CD4-positive, alpha-beta T cell treated with Interleukin-17A for 4 hours (primary cell): Measurements from ENCODE around the gene NPAS3.

Experiments
- DNase-seq: peaks from one replicate; pipeline ENCODE4 v3.0.0-alpha.2; 2020; ENCODE audit warnings: mixed read lengths

The NPAS3 gene

GRCh38 chr14:33347796-33348195 lies 409.1 kb downstream of the NPAS3 start:
- DNase-seq = no peak

- DNase-seq = no peak
Observed at GRCh38 chr14:33348510-33348909, 409.8 kb downstream of the NPAS3 start.

DNA sequence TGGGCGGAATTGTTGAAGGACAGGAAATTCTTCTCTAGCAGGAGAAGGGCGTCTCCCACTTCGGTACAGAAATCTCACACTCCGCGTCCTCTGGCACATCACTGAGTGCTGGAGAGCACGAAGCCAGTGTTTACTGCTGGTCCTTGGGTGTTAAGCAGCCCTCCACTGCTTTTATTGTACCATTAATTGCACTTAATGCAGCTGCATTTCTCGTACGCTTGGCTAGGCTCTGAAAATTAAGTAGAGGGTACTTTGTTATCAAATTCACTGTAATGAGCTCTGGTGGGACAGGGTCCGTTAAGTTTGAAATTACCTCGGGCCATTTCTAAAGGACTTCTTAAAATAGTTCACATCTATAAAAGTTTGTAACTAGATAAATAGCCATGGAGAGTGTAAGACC lies 411.2 kb downstream of the NPAS3 start:
- DNase-seq = no peak

DNA sequence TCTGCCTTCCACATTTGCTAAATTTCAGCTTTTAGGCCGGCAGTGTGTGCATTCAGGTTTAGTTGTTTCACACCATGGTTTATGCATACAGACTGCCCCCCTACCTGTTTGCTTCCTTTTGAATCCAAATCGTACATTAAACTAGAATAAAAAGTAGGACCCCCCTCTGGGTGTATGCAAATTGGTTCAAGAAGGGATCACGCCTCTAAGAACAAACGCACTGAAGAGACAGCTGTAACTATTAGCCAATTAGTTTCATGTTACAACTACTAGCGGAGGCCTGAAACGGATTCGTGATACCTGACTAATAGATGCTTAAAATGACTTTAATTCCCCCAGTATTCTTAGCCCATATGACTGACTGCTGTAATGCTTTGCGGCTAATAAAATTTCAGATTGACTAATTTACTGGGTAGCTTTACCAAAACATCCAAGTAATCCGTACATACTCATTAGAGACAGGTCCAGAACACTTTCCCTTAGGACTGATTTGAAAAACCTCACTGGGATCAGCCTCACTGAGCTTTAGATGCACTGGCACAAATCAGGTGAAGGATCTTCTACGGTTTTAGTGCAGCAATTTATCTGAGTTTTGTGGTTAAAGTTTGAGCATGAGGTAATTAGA lies 411.8 kb downstream of the NPAS3 start:
- DNase-seq = no peak

DNA sequence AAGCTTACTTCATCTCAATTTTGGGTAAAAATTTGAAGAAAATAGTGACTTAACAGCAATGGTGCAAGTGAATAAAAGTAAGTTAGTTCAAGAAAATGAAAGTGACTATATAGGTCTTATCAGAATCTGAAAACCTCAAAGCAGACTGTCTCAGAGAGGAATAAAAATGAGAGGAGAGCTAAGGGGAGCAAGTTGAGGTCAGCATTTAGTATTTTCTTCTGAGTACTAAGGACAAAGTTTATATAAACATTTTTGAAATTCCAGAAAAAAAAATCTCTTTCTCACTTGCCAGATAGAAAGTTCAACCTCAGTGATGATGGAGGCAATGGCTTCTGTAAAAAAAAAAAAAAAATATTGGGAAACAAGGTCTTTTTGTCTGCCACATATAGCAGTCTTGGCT lies 414.1 kb downstream of the NPAS3 start:
- DNase-seq = no peak

- no peak for DNase-seq
Observed at GRCh38 chr14:33356181-33356580, 417.5 kb downstream of the NPAS3 start.

GRCh38 chr14:33357225-33358010 lies 418.7 kb downstream of the NPAS3 start:
- no peak for DNase-seq

GRCh38 chr14:33359288-33359881 lies 420.7 kb downstream of the NPAS3 start:
- no peak for DNase-seq

DNA sequence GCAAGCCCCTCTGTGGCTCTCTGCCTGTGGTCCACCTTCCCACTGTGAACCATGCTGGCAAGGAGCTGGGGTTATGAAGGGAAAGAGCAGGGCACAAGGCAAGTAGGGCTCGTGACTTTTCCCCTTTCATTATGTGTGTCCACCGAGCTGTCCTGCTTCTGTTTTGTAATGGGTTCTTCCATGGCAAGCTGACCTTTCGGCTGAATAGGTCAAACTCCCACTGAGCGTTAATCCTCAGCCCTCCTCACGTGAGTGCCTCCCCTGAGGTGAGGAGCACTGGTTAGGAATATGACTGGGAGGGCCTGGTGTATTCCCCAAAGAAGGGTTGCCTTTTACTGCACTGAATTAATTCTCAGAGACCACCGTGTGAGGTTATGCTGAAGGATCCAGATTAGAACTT lies 424.3 kb downstream of the NPAS3 start:
- DNase-seq = no peak

DNA sequence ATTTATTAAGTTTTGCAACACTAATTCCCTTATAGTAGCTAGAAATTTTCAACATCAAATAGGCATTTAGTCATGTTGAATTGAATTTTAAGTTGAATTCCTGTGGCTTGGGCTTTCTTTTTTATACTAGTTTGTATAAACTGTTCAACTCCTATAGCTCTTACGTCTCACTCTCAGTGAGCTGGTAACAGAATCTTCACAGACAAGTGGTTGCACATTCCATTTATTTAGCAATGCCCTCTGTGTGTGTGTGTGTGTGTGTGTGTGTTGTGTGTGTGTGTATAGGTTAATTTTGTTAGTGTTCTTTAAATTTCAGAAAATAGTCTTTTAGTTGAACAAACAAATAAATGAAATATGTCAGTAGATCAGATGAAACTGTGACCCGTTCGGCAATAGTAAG lies 425.0 kb downstream of the NPAS3 start:
- DNase-seq = no peak

- DNase-seq = no peak
Observed at GRCh38 chr14:33364466-33364865, 425.8 kb downstream of the NPAS3 start.

DNA sequence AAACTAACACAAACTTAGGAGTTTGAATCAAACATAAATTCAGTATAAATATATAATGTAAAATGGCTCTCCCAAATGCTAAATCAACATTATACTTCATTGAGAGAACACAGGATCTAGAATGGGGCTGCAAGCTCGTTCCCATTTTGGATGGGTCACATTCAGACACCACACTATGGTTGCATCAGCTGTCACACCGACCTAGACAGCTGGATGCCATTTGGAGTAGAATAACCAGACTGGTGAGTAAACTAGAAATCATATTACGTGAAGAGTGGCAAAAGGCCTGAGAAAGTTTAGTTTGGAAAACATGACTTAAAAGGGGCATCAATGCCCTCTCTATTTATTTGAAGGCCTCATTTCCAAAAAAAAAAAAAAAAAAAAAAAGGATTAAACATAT lies 430.4 kb downstream of the NPAS3 start:
- DNase-seq = no peak

DNA sequence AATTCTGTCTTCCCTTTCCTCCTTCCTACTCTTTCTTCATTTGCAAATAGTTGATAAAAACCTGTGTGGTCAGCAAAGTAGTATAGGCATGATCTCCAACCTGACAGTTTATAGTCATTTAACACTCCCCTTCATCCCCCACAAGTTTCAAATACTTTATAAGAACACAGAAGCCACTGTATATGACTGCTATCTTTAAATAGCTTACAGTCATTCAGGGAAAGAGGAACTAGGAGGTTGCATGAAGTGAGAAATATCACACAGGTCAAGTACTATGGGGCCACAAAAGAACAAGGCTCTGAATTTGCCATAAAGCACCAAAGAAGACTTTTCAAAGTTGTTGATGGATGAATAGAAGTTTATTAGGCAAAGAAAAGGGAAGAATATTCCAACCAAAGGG lies 431.3 kb downstream of the NPAS3 start:
- no peak for DNase-seq

DNA sequence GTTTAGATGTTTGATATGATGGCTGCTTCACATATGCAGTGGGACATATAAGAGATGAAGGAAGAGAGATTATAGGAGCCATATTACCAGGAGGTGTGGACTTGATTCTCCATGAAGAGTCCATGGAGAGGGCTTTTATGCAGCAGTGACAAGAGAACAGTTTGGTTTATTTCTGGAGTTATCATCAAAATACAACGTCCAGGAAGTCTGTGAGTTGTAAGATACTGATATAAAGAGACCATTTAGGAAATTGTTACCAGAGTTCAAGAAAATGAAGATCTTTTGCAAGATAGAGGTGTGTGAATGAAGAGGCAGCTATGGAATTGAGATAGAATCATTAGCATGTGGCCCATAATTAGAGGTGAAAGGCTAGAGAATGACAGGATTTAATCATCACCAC lies 431.7 kb downstream of the NPAS3 start:
- no peak for DNase-seq

- DNase-seq = no peak
Observed at GRCh38 chr14:33375196-33375595, 436.5 kb downstream of the NPAS3 start.

- no peak for DNase-seq
Observed at GRCh38 chr14:33375786-33376185, 437.1 kb downstream of the NPAS3 start.

DNA sequence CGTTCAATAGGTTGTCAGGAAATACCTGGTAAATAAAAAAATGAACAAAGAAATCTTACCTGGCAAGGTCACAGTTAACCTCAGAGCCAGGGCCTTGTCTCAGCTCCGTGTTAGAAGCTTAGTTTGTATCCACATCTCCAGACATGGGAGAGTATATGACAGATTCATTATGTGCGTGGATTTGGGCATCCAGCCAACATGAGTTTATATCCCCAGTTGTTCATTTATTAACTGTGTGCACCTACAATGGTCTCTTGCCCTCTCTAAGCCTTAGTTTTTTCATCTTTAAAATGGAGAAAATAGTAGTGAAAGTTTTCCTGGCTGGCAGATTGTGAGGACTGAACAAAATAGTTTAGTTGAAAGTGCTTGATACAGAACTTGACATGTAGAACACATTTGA lies 437.8 kb downstream of the NPAS3 start:
- DNase-seq = no peak

GRCh38 chr14:33377596-33378390 lies 439.1 kb downstream of the NPAS3 start:
- no peak for DNase-seq

DNA sequence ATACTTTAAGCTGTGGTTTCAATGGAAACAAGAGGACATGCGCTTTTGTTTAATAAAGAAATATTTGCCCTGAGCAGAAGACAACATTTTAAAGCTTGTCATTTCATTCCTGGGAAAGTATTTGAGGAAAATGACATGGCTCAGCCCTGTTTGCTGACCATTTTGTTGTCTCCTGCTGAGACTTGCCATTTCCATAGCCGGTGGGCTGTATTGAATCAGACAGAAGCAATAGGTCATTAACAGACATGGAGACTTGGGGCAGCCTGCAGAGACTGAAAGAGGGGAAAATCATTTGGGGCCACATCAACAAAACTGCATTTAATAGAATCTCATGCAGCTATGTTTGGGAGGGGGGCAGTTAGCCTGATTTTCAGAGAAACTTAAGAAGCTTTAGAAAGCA lies 443.0 kb downstream of the NPAS3 start:
- no peak for DNase-seq

- DNase-seq = no peak
Observed at GRCh38 chr14:33386140-33386539, 447.5 kb downstream of the NPAS3 start.

DNA sequence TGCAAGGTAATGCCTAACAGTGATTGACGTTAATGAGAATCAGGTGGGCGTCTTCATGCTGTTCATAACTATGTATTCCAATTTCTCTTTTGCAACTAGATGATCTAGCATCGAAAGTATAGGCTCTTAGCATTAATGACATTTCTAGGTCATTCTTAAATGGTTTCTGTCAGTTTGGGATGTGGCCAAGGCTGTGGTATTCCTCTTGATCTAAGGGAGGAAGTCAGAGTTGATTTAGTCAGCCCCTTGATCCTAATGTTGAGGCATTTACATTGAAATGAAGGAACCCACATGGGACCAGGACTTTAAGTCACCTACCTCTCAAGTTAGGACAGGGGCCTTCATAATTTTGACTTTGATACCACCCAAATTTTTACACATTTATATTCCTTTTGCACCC lies 448.1 kb downstream of the NPAS3 start:
- DNase-seq = no peak

DNA sequence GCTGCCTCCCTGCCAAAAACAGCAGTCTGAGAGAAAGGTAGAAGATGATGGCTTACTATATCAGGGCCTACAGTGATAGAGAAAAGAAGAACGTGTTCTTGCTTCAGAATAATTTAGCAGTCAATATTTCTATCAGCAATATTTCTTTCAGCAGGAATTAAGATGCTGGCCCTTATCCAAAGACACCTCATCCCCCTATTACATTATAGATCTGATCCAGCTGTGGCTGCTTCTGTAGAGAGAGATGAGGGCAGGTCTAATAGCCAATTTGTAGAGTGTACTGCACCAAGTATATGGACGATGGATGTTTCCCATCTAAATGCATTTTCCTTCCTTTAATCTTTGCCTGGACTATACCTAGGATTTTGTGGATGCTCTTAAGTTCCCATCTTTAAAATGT lies 451.7 kb downstream of the NPAS3 start:
- DNase-seq = no peak

DNA sequence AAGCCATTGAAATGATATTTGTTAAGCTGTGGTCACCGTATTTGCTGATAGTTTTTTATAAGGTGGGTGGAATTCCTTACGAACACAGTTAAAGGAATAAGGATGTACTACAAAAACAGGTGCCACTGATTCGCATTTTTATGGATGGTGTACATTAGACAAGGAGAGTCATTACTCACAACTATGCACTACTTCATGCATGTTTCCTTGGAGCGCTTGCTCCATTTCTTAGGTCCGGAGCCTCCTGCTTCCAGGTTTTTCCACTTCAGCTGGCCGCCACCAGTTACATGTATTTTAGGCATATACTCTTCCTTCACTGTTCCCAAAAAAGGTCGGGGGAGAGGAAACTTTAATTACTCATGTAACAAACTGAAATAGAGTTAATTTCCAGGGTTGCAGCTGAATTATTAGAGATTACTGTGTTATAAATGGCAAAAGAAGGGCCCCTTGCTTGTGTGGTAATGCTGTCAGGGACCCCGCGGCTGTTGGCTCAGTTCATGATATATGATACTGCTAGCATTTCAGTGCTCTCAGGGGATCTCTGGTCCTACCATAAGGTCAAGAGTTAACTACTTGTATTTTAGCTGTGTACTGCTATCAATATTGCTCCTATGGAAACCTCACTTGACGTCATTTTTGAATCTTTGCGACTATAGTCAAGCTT lies 454.7 kb downstream of the NPAS3 start:
- DNase-seq = no peak
